HG03280 (cell line): ENCODE data around the gene MED13L.
A peak's percentile ranks its signal among the peaks of the same experiment; 100 is the strongest.
"Not testable (repeated sequence)": the region's sequence is repeated elsewhere in the genome, so short reads cannot be mapped to it uniquely, and the experiment has no call there.

Experiments used
- ATAC-seq: cut with Tn5 transposase; IDR thresholded peaks from one replicate; pipeline ENCODE4 v1.9.1; 2021; ENCODE audit warnings: mild to moderate bottlenecking, moderate library complexity; ENCODE audit not compliant: unreplicated experiment

Gene MED13L

DNA sequence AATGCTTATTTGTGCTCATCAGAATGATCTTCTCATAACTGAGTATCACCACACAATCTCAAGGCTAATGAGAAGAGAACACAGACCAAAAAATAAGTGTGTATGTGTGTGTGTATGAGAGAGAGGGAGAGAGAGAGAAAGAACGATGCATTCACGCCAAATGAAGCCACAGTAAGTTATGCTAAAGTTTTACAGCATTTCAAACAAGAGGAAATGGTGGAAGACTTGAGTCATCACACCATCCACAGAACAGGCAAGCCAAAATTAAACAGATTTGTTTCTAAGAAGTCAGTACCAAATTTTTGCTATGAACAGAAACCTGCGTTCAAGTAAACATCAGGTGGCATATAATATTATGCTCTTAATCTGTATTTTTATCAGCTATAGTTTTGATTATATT, 141.2 kb downstream of the MED13L start:
- no peak for ATAC-seq

DNA sequence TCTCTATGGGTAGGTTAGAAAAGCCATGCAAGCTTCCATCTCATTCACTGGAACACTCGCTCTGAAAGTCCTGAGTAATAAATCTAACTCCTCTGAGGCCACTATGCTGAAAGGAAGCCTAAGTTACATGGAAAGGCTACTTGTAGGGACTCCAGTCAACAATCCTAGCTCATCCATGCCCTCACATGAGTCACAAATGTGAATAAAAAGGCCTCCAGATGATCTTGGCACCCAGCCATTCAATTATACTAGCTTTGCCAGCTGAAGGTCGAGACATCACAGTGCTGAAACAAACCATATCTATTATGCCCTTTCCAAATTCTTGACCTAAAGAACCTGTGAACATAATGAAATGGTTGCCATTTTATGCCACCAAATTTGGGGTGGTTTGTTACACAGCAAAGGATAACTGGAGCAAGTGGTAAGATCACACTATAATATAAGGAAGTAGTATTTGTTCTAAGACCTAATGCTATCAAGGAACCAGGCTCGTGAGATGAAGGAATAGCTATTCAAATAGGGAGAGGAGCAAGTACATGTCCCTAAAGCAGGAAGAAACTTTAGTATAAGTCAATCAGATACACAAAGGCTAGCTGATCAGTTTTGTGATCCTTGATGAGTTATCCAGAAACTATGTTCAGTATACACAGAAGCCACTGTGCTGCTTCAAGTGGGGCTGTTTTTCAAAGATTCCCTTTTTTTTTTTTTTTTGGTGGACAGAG, 142.1 kb downstream of the MED13L start:
- no peak for ATAC-seq

DNA sequence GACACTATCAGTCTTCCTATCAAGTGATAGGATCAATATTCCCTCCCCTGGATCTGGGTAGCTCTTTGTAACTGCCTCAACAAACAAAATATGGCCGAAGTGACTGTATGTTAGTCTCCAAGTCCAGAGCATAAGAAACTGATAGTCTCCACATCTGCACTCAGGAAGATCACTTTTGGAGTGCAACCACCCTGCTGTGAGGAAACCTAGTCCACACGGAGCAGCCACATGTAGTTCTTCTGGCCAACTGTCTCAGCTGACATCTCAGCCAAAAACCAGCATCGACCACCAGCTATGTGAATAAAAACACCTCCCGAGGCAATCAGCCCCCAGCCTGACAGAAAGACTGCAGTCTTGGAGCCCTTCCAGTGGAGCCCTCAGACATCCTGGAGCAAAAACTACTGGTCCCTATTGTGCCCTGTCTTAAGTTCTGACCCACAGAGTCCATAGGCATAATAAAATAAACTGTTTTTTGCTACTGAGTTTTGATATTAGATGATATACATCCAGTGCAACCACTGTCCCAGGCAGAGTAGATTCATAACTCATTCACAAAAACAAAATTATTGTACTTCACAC, 143.8 kb downstream of the MED13L start:
- ATAC-seq: no peak

DNA sequence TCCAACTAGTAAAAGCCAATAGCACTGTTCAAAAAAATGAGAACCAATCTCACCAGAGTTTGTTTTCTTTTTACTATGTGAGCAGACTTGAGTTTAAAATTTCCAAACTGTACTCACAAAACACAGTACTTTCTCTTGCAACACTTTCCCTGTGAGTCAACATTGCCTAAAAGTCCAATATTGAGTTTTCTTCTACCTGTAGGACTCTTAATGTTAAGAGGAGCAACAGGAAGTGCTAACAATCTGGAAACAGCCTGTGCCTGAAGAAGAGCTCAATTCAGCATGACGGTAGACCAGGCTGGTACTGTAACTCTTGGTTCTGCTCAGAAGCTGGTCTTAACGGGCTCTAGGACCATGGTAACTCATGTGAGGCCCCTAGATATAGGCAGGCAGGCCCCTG, 144.3 kb downstream of the MED13L start:
- no peak for ATAC-seq

DNA sequence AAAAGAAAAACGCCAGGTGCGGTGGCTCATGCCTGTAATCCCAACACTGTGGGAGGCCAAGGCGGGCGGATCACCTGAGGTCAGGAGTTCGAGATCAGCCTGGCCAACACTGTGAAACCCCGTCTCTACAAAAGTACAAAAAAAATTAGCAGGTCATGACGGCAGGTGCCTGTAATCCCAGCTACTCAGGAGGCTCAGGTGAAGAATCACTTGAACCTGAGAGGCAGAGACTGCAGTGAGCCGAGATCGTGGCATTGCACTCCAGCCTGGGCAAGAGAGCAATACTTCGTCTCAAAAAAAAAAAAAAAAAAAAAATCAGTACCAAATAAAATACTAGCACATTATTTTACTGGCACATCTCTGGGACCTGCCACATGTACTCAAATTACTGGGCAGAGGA, 145.5 kb downstream of the MED13L start:
- not testable (repeated sequence) for ATAC-seq

DNA sequence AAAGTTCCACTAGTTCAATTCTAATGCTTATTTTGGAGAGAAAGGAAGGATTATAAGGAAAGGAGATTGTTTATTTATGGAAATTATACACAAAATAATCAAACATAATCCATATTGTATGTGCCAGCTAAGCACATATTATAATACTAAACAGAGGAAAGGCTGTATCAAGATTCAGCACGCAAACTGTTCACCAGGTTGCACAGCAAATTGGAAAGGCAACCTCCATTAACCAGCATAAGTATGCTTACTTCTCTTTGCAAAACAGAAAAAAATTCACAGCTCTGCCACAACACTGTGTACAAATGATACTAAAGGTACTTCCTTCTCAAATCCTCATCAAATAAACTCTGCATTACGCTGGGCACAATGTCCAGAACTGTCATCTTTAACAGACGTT, 146.3 kb downstream of the MED13L start:
- ATAC-seq: no peak

DNA sequence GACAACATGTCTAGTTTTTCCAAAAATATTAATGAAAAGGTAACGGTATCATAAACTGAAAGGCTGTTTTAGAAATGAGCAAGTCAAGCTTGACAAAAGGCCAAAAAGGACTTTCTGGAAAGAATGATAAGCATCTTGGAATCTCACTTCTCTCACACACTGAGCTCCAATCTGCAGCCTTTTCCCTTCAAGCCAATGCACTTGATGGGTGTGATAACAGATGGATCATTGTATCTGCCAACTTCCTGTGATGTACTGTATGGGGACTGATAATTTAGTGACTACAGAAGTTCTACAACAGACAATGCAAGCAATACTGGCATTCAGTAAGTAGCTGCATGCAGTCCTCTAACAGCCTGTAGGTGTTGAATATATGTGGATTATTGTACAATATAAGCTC, 147.1 kb downstream of the MED13L start:
- ATAC-seq: no peak

DNA sequence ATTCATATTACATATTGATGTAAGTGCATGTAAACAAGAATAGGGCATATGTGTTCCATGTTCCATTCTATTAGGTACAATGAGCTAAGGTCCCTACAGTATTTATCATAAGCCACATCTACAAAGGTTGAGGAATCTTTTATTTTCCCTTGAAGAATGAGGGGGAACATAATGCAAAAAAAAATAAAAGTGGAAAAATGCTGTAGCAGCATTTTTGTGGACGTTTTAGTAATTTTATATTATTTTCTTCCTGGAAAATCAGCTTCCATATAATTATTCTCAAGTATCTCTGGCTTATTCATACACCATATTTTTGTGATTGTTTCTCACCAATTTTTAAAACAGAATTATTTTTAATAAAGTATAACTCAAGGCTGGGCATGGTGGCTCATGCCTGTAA, 148.7 kb downstream of the MED13L start:
- ATAC-seq: no peak

DNA sequence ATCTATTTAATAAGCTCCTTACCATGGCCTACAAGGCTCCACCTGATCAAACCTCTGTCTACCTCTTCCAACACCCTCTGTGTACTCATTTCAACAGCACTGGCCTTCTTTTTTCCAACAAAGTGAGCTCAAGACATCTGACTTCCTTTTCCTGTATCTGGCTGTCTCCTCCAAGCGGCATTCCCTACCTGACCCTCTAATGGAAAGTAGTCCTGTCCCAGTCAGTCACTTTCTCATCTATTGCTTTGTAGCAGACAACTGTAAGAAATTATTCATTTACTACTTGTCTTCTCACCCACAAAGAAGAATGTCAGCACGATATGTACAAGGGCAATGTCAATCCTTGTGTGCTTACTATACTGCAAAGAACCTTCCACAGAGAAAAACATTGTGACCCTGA, 149.6 kb downstream of the MED13L start:
- no peak for ATAC-seq

DNA sequence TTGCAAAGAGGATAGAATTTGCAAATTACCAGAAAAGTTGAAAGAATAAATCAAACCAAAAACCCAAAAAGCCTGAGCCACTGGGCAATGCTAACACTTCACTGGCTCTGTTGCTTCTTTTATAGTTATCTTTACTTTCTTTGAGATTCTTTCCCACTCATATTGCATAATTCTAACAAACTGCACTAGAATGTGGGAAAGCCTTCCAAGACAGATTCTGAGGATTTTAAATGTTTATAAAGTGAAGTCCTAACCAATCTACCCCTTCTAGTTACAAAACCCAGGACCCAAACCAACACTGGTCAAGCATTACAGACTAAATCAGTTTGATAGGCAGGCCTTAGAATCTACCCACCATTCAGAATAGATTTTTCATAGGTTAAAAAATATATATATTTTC, 150.9 kb downstream of the MED13L start:
- ATAC-seq: no peak

DNA sequence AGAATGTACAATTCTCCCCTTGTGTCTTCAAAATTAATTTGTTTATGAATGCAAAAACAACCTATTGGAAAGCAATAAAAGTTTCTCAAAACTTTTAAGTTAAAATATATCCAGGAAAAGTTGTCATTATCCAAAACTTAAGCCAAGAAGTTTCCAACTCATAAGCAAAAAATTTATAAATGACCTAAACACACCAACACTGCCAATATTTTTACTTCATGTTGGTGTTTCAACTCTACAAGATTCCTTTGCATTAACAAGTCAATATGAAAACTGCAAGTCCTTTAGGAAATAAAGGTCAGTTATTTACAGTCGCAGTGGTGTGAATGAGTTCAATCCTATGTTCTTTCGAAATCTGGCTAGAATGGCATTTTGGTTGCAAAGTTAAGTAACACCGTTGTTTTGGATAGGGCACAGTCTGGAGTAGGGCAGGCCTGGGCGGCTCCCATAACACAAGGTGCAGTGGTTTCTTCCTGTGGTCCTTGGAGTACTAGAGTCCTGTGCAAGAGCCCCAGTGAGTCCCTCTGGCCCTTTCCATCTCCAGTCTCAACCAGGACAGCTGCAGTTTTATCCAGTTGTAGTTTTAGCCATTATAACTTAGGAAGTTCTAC, 151.4 kb downstream of the MED13L start:
- no peak for ATAC-seq

DNA sequence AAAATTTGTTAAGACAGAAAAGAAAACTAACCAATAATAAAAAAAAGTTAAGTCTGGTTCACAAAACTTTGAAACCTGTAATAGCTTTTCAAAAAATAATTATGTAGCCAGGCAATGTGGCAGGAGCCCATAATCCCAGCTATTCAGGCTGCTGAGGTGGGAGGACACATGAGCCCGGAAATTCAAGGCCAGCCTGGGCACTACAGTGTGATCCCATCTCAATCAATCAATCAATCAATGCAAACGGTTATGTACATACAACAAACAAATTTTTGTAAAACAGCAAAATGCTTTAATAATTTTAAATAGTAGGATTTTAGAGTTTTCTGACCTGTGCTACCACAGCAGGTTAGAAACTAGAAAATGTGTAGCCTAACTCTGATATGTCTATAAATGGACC, 152.4 kb downstream of the MED13L start:
- ATAC-seq: no peak

DNA sequence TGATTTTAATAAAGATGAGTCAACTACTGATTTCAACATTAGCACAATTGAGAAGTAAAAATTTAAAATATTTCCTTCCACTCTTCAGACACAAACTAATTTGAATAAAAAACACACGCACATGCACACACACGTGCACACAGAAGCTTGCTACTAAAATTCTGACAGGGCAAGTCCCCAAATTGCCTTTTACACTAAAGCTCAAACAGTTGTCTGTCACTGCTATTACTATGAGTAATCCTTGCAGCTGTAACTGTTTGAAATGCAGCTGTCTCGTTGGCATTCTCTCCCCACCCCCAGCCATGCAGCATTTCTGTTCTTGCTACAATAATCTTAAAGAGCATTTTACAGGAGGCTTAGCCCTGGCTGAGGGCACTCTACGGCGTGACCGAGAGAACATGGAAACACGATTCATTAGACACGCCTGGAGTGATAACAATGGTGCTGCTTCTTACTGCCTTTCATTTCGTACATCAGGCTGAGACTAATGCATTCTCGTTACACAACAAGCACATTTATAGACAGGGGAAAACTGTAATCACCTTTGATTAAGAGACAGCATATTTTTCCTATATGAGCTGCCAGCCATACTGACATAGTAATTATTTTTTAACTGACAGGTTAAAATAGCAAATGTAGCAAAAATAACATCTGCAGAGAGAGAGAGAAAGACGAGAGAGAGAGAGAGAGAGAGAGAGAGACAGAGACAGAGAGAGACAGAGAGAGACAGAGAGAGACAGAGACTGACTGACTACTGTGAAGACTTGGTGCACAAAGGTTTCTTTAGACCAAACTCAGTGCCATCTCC, 153.8 kb downstream of the MED13L start:
- ATAC-seq: peak; percentile 80

DNA sequence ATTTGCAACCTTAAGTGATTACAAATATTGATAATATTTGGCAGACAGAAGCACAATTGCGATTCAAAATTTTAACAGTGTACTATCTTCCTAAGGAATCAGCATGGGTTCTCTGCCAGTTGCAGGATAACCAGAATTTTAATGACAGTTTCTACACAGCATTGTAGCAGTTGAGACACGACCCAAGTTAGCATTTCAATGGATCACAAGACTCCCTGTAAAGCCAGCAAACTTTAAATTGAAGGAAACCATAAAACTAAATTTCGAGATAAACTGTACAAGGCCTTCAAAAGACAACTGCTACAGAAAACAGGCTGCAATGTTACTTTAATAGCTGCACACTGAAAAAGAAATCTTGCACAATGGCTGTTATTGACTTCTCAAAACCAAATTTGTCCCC, 154.9 kb downstream of the MED13L start:
- ATAC-seq: no peak

DNA sequence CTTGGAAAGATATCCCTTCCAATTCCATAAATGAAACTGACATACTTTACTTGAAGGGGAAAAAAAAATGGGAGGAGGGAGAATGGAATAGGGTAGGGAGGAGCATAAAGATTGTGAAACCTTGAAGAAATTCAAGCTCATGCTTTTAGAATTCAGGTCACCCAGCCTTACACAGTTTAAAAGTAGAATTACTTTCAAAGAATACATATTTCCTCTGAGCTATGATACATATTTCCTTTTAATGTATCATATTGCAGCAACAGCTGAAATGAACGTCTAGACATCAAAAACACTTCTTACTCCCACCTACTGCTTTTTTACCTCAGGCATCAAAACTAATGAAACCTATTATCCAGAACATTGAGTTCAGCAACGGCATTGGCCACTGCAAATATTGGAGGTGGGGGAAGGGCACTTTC, 156.0 kb downstream of the MED13L start:
- ATAC-seq: no peak

DNA sequence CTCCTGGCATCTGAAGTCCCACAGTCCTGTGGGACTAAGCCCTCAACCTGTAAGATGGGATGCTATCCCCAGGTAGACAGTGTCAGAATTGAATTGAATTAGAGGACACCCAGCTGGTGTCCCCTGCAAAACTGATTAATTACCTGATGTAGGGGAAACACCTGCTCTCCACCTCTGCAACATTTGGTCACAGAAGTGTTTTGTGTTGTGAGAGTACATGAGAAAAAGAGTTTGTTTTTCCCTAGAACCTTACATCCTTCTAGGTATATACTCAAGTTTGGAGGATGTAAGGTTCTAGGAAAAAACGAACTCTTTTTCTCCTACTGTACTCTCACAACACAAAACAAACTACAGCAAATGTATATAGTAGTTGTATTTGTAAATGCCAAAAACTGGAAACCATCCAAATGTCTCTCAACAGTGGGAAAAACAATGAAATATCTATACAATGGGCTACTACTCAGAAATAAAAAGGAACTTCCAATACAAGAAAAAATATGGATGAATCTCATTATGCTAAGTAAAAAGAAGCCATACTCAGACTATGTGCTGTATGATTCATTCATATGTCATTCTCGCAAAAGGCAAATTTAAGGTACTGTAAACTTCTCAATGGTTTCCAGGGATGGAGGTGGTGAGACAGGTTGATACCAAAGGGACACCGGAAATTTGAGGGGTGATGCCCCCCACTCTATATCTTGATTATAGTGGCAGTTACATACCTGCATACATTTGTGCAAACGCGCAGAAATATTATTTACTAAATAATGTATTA, 160.7 kb downstream of the MED13L start:
- ATAC-seq: no peak

DNA sequence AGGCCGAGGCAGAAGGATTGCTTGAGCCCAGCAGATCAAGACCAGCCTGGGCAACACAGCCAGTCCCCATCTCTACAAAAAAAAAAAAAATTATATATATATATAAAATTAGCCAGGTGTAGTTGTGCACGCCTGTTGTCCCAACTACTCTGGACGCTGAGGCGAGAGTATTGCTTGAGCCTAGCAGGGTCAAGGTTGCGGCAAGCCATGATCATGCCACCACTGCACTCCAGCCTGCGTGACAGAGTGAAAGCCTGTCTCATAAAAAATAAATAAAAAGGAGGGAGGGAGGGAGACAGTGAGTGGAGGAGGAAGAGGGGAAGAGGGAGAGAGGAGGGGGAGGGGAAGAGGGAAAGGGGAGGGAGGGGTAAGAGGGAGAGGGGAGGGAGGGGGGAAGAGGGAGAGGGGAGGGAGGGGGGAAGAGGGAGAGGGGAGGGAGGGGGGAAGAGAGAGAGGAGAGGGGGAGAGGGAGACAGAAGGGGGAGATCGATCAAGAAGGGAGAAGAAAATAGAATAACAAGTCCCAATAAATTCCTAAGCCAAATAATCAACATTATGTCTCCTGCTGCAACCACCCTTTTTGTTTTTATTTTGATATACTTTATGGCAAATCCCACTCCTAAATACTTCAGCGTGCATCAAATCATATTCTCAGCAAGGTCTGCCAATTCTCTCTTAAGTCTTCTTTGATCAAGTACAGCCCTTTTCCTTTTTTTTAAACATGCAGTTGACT, 163.9 kb downstream of the MED13L start:
- no peak for ATAC-seq

DNA sequence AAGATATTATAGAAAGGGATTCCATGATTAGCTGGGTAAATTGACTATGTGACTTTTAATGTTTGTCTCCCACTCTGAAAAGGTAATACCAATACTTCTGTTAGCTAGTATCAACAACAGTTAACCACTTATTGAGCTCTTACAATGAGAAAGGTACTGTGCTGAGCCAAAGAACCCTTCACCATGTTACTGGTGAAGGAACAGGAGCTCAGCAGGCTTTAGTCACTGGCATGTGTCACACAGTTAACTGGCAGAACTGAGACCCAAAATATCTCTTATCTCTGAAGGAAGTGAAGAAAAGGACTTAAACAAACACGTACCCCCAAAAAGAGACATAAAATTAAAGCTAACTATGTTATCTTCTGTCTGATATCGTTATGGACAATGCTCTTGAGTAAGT, 170.6 kb downstream of the MED13L start:
- ATAC-seq: no peak

DNA sequence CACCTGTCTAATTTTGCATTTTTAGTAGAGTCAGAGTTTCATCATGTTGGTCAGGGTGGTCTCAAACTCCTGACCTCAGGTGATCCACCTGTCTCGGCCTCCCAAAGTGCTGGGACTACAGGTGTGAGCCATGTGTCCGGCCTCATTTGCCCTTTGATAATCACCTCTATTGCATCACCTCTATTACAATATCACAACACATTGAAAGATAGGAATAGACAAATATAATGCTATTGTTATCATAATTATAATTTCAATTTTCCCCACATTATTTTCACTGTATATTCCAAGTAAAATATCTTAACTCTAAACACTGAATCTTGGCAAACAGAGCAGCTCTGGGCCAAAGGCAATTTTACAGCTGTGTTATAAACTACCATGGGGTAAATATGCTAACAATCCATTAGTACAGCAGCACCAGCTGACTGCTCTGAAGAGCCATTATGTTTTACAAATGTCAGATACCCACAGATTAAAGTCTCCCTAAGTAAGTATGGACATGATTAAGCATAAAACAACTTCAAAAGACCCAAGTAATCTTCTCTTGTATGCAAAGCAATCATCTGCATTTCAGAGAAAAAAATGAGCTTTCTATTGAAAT, 173.2 kb downstream of the MED13L start:
- no peak for ATAC-seq

DNA sequence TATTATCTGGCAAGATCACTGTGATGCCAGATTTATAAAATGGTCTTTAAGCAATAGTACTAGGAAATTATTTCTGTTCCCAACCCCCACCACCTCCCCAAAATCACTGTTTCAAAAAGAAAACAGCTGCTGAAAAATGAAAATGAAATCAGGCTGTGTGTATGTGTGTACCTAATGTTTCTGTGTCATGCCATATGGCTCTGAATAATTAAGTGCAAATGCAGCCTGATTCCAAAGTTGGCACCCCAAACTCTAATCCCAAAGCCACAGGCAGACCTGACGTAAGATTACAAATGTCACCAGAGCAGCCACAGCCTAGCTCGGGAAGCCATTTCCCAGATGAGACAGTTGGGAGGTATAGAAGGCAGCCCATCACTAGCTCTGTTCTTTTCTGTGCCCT, 175.5 kb downstream of the MED13L start:
- ATAC-seq: no peak
